Esophagus (tissue), 2 donors: ENCODE results near the gene CENPI. TPM values are rescaled to one million over a fixed set of nuclear protein-coding genes. Genes with fewer than 3 reads are reported as not detected.

Experiments
- H3K27ac ChIP-seq, 2 donors: one replicate each; pipeline ENCODE4 v1.5.1; 2013; ENCODE audit warnings: low read depth in 2 of 2, mild to moderate bottlenecking in 2 of 2, inconsistent platforms in 1 of 2, low read length in 1 of 2, moderate library complexity in 1 of 2
- H3K27me3 ChIP-seq, 2 donors: one replicate each; pipeline ENCODE4 v1.6.1; 2013; ENCODE audit warnings: low read length in 2 of 2, control low read depth in 1 of 2, mild to moderate bottlenecking in 1 of 2; ENCODE audit not compliant: insufficient read depth in 2 of 2, control insufficient read depth in 1 of 2
- H3K36me3 ChIP-seq, 2 donors: one replicate each; pipeline ENCODE4 v1.6.1; 2013; ENCODE audit warnings: low read length in 1 of 2; ENCODE audit not compliant: control insufficient read depth in 2 of 2, insufficient read depth in 2 of 2
- H3K4me1 ChIP-seq, 2 donors: one replicate each; pipeline ENCODE4 v1.6.1; 2013; ENCODE audit warnings: low read length in 1 of 2; ENCODE audit not compliant: control insufficient read depth in 2 of 2, insufficient read depth in 2 of 2
- H3K4me3 ChIP-seq, 2 donors: one replicate each; pipeline ENCODE4 v1.5.1; 2013; ENCODE audit warnings: low read length in 2 of 2, mild to moderate bottlenecking in 2 of 2, low read depth in 1 of 2, moderate library complexity in 1 of 2
- H3K9me3 ChIP-seq, 2 donors: one replicate each; pipeline ENCODE4 v1.6.1; 2013; ENCODE audit warnings: mild to moderate bottlenecking in 2 of 2, low read depth in 1 of 2, low read length in 1 of 2, moderate library complexity in 1 of 2; ENCODE audit not compliant: control insufficient read depth in 2 of 2, insufficient read depth in 1 of 2
- WGBS, 2 donors: extraction: QIAGEN DNeasy Blood & Tissue Kit; methylation state at CpG; one replicate each; pipeline ENCODE4 v1.1.7; 2013; 5-methylcytosine and 5-hydroxymethylcytosine counted together
- polyA plus RNA-seq, 2 donors: library from polyadenylated mRNA; stranded (reverse); fragments of 200-250 nt; gene quantifications; one replicate each; pipeline ENCODE4 v1.2.3, GENCODE V29; 2013
- donor health status: healthy with polysubstance abuse.
- donor health status: Bipolar disorder and iron deficiency.

Gene CENPI
- polyA plus RNA-seq, 2 donors: 1.0 to 1.5 TPM

DNA sequence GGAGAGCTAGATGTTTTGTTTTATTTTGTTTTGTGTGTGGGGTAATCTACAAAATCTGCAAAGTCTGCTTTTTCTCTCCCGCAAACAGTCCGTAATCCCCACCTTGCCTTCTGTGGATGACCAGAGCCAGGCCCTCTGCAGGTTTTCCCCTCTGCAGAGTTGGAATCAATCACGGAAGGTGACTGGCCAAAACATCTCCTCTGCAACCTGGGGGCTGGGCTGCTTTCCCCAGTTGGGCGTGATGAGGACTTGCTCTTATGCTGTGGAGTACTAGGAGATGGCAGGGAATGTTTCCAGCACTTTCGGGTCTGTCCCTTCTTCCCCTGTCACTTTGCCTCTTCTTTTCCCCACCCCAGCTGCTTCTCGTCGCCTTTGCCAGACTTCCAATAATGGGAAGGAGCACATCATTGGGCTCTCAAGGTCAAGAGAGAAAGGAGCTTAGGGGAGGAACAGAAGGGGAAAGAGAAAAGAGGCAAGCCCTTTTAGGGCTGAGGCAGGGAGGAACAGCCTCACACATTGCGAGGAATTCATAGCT is 18.2 kb upstream of the CENPI start:
- peak overlapping the region in 1 of 2 donors; percentile 17 for H3K4me3 ChIP-seq
- no peaks in the 10 kb centered on the region for H3K27me3 ChIP-seq

DNA sequence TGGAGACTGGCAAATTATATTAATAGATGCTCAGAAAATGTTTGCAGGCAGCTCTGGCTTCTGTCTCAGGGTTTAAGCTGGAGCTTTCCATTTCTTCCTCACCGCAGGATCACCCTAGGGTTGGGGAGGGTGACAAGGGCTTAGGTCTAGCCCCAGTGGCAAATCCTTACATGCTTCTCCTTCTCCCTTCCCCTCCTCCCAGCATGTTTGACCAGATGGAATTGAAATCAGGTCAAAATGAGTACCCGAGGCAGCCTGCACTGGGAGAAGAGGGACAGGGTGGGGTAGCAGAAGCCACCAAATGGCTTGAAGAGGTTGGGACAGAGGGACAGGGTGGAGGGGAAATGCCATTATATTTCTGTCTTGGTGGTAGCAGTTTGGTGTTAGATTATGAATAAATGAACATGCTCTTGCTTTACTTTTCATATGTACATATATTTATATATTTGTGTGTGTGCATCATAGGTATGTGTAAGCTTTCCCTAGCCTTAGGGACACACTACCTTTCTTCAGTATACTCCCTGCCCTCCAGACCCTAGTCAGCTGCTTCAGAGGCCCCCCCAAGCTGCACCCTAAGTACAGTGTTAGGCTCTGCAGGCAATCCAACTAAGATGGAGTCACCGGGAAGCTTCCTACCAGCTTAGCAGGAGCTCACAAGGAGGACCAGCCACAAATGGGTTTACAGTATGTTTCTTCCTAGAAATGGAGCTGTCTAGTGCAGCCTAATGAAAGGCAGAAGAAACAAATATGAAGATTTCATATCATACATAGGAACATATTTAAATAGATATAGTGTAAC is 17.5 kb upstream of the CENPI start:
- H3K4me1 ChIP-seq: peaks cover 0 to 3% of the 10 kb centered on the region in 2 donors
- H3K36me3 ChIP-seq: no peaks in the 10 kb centered on the region
- H3K9me3 ChIP-seq: no peaks in the 10 kb centered on the region
- H3K27me3 ChIP-seq: no peaks in the 10 kb centered on the region
- H3K4me3 ChIP-seq: no peak overlapping the region
- 56 to 71% methylated on average over 3 of the region's 3 CpGs for WGBS, 2 donors
- no peak overlapping the region for H3K27ac ChIP-seq

More for the DNA sequence above, 18.2 kb upstream of the CENPI start:
- H3K36me3 ChIP-seq: no peaks in the 10 kb centered on the region
- H3K27ac ChIP-seq: peak overlapping the region in 1 of 2 donors; percentile 11
- WGBS, 2 donors: 52 to 63% methylated on average over 8 of the region's 8 CpGs
- no peaks in the 10 kb centered on the region for H3K9me3 ChIP-seq
- peaks cover 0 to 3% of the 10 kb centered on the region in 2 donors for H3K4me1 ChIP-seq

DNA sequence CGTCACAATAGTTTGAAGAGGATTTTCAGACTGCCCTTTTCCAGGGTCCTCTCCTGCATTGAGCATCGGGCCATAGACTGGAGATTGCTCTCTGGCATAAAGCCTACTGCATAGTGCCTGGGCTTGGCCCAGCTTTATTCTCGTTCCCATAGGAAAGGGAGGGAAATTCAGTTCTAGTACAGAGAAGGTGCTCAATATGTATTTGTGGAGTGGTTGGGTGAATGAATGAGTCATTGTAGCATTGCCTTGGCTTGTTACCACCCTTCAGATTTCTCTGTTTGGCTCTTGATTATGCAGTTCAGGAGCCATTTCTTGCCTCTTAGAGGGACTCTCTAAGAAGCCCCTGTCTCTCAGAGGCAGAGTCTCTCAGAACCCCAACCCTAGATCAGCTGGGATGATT is 16.8 kb upstream of the CENPI start:
- Histone ChIP-seq H3K36me3 (no peaks in the 10 kb centered on the region), H3K9me3 (no peaks in the 10 kb centered on the region), H3K4me1 (peaks cover 0 to 3% of the 10 kb centered on the region in 2 donors), H3K27ac (no peak overlapping the region), H3K27me3 (no peaks in the 10 kb centered on the region), H3K4me3 (no peak overlapping the region)
- whole genome bisulfite sequencing, 2 donors: 45 to 61% methylated on average over 3 of the region's 3 CpGs

DNA sequence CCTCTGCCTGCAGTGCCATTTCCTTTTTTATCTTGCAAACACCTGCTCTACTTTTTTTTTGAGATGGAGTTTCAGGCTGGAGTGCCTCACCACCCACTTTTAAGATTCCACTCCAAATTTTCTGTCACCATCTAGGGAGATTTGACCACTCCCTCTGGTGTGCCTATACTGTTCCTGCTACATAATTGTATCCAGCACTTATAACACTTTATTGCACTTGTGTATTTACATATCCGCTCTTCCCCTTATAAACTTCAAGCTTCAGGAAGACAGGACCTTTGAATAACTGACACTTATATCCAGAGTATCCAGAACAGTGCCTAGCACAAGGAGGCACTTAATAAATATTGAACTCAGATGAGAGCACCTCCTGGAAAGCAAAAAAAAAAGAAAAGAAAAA is 6.2 kb upstream of the CENPI start:
- WGBS, 2 donors: 90 to 94% methylated on average over 1 of the region's 1 CpG
- no peak overlapping the region for H3K4me3 ChIP-seq
- no peaks in the 10 kb centered on the region for H3K9me3 ChIP-seq
- H3K36me3 ChIP-seq: no peaks in the 10 kb centered on the region
- no peak overlapping the region for H3K27ac ChIP-seq
- no peaks in the 10 kb centered on the region for H3K4me1 ChIP-seq
- peaks cover 0 to 2% of the 10 kb centered on the region in 2 donors for H3K27me3 ChIP-seq

DNA sequence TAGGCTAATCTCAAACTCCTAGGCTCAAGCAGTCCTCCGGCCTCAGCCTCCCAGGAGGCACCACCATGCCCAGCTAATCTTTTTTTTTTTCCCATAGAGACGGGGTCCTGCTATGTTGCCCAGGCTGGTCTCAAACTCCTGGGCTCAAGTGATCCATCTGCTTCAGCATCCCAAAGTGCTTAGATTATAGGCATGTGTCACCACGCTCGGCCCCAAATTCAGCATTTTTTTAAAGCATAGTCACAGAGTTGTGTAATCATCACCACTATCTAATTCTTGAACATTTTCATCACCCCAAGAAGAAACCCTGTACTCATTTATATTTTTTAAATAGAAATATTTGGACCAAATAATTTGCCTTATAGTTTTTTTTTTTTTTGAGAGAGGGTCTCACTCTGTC is 10.3 kb downstream of the CENPI start:
- no peak overlapping the region for H3K4me3 ChIP-seq
- H3K27me3 ChIP-seq: no peaks in the 10 kb centered on the region
- H3K9me3 ChIP-seq: no peaks in the 10 kb centered on the region
- 90 to 96% methylated on average over 4 of the region's 4 CpGs for WGBS, 2 donors
- H3K27ac ChIP-seq: no peak overlapping the region
- H3K36me3 ChIP-seq: no peaks in the 10 kb centered on the region
- no peaks in the 10 kb centered on the region for H3K4me1 ChIP-seq

DNA sequence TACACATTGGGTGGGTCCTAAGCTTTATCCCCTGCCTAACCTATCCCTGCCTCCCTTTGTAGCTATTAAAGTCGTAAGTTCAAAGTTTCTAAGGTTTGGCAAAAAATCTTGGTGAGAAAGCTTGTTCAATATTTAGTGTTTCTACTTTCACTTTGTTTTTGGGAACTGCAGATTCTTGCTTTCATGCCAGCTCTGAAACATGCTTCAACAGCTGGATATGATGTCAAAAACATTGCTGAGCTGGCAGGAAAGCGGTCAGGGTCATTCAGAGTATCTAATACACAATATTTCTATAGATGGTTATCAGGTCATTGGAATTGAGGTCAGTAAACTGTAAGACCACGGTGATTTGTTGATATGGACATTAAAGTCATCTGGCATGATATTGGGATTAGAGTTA is 19.7 kb downstream of the CENPI start:
- H3K4me3 ChIP-seq: no peak overlapping the region
- WGBS, 2 donors: 57 to 59% methylated on average over 3 of the region's 3 CpGs
- H3K36me3 ChIP-seq: no peaks in the 10 kb centered on the region
- no peaks in the 10 kb centered on the region for H3K4me1 ChIP-seq
- H3K9me3 ChIP-seq: no peaks in the 10 kb centered on the region
- H3K27ac ChIP-seq: no peak overlapping the region
- H3K27me3 ChIP-seq: no peaks in the 10 kb centered on the region

DNA sequence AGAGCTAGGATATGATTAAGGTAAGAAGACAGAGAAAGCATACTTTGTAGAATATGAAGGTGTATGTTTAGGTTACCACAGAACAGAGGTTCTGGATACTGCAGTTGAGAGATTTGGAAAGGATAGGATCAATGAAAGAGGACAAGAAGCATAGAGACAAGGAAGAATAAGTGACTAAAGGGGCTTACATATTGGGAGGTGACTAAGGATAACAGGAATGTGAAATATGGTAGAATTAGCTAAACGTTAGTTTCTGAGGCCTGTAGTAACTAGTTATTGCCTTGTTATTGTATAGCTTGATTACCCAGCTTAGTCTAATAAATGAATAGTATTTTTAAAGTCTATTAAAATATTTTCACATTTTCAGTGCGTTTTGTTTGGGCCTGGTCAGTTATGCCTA is 38.2 kb downstream of the CENPI start:
- no peaks in the 10 kb centered on the region for H3K4me1 ChIP-seq
- 54 to 60% methylated on average over 2 of the region's 2 CpGs for WGBS, 2 donors
- H3K4me3 ChIP-seq: no peak overlapping the region
- H3K9me3 ChIP-seq: no peaks in the 10 kb centered on the region
- H3K36me3 ChIP-seq: no peaks in the 10 kb centered on the region
- peaks cover 0 to 2% of the 10 kb centered on the region in 2 donors for H3K27me3 ChIP-seq
- H3K27ac ChIP-seq: no peak overlapping the region

Other genes starting within 250 kb of the CENPI start
- under 1 TPM; 0.02 to 0.10 TPM for gene NOX1, start 223.8 kb upstream of the CENPI start, polyA plus RNA-seq
- gene XKRX, start 169.3 kb upstream of the CENPI start, polyA plus RNA-seq: 1 to 10 TPM; 1.5 to 2.6 TPM
- gene ARL13A, start 128.5 kb upstream of the CENPI start, polyA plus RNA-seq: not detected
- 10 to 100 TPM in 1 of 2 donors, 1 to 10 TPM in 1; 7.4 to 11.1 TPM for gene TRMT2B, start 46.1 kb upstream of the CENPI start, polyA plus RNA-seq
- gene TMEM35A, start 19.3 kb upstream of the CENPI start, polyA plus RNA-seq: 1 to 10 TPM in 1 of 2 donors, under 1 TPM in 1; 0.39 to 2.0 TPM
- under 1 TPM; 0.06 TPM for gene DRP2, start 121.6 kb downstream of the CENPI start, polyA plus RNA-seq
- under 1 TPM; 0.07 to 0.14 TPM for gene TAF7L, start 193.1 kb downstream of the CENPI start, polyA plus RNA-seq